Dedifferentiated amniotic fluid mesenchymal stem cell (primary cell): ENCODE results near the gene AVP.

ENCODE experiments used
- DNase-seq: peaks from one replicate; pipeline ENCODE4 v3.0.0-alpha.2; 2016; ENCODE audit errors: extremely low spot score

The AVP gene

GRCh38 chr20:3109350-3110302 lies 25.1 kb upstream of the AVP start:
- no peak for DNase-seq

DNA sequence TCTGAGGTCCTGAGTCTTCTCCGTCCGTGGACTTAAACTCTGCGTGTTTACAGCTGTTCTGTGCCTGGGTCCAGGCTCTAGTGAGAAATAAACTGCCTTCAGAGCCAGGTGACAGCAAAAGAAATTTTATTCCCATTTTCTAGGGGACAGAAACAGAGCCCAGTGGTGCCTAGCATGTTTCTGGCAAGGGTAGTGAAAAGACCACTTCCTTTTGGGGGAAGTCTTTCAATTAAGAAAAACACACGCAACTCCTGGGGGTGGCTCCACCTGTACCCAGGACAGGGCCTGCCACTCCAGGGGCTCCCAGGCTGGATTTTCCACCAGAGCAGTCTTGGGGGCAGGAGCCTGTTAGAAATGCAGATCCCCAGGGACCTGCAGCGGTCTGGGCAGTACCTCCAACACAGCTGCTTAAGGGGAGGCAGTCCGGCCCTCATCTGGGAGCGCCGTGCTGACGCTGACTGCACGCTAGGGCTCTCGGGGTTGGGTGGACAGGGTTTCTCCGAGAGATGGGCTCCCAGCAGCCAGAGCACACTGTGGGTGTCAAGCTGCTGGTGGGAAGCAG lies 23.0 kb upstream of the AVP start:
- no peak for DNase-seq

GRCh38 chr20:3106658-3107463 lies 22.3 kb upstream of the AVP start:
- no peak for DNase-seq

GRCh38 chr20:3106185-3106584 lies 21.7 kb upstream of the AVP start:
- DNase-seq, result no peak

DNA sequence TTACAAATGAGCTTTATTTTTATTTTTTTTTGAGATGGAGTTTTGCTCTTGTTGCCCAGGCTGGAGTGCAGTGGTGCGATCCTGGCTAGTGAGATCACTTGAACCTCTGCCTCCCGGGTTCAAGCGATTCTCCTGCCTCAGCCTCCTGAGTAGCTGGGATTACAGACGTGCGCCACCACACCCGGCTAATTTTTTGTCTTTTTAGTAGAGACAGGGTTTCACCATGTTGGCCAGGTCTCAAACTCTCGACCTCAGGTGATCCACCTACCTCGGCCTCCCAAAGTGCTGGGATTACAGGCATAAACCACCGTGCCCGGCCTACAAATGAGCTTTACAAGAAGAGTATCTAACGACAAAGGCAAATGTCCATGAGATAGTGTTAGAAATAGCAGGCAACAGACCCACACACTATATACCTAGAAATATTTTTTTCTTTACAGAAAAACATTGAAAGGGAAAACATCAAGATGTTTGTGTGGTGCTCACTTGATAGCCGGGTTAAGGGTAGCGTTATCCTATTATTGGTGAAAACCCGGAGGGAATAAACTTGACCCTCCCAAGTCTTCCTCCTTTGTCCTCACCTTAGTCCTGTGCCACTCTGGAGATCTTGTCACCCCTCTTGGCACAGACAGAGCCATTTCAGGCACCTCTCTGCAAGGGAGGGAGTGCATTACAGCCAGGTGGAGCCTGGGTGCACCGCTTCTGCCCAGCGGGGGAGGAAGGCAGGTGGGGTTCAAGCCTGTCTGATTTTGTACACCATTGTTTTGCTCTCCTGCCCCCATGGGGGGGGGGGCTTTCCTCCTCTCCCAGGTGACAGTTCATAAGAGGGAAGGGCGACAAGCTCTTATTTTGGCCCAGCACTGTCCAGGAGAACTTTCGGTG lies 21.0 kb upstream of the AVP start:
- no peak for DNase-seq

GRCh38 chr20:3103369-3104032 lies 19.0 kb upstream of the AVP start:
- DNase-seq, result no peak

GRCh38 chr20:3102575-3103368 lies 18.2 kb upstream of the AVP start:
- DNase-seq, result no peak

DNA sequence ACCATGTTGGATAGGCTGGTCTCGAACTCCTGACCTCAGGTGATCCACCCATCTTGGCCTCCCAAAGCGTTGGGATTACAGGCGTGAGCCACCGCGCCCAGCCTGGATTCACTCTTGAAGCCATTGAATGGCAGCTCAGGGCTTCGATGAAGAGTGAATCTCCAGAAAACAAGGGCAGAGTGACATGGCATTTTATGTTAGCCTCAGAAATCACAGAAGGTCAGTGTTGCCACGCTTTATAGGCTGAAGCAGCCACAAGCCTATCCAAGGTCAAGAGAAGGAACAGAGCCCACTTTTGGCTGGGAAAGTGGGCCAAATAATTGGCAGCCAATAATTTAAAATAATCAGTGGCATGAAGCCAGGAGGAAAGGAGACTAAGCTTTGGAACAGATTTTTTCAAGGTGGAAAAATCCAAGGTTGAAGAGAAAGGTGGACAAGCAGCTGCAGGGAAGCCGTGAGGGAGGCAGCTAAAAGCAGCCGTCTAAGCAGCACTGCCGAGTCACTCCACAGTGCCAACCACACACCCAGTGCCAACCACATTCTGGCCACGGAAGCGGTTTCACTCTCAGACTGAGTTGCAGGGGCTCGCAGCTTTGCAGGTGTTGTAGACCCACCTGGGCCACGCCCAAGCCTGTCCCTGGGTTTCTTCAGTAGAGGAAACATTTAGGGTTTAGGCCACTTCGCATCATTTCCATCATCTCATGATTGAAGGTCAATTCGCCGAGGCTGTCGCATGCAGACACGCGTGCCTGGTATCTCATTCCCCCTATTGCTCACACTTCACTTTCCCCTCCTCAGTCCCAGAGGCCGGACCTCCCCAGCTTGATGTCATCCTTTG lies 17.4 kb upstream of the AVP start:
- no peak for DNase-seq

GRCh38 chr20:3101251-3101650 lies 16.7 kb upstream of the AVP start:
- DNase-seq, result no peak

- no peak for DNase-seq
These were observed 16.0 kb upstream of the AVP start for GRCh38 chr20:3100480-3100879.

- DNase-seq, result no peak
These were observed 10.5 kb upstream of the AVP start for GRCh38 chr20:3094848-3095629.

DNA sequence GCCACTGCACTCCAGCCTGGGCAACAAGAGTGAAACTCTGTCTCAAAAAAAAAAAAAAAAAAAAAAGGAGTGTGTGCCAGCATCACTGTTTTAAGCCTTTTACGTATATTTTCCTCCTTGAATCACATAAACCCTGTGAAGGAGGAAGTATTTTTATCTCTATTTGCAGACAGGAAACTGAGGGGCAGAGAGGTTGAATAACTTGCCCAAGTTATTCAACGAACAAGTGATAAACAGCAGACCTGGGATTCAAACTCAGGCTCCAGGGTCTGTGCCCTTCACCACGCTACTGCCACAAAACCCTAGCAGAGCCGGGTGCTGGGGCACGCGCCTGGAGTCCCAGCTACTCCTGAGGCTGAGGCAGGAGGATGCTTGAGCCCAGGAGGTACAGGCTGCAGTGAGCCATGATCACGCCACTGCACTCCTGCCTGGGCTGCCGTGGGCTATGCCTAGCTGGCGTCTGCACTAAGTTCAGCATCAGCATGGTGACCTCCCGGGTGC lies 9.4 kb upstream of the AVP start:
- no peak for DNase-seq

- DNase-seq, result no peak
These were observed 8.3 kb upstream of the AVP start for GRCh38 chr20:3092611-3093379.

DNA sequence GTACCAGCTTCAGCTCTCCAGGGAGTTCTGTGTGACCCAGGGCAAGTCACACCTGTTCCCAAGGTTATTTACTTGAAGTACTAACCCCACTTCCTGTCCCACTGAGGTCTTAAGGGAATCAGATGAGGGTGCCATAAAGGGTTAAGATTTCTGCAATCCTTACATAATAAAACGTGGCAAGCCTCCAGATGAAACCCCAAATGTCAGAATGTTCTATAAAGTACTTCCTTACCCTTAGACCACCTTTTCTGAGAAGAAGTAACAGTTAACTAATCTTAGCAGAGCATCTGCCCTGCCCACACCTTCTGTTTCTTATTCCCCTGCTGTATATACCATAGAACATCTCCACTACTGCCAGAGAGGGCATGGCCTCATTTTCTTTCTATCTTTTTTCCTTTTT lies 6.0 kb upstream of the AVP start:
- DNase-seq, result no peak

GRCh38 chr20:3088031-3088430 lies 3.5 kb upstream of the AVP start:
- no peak for DNase-seq

DNA sequence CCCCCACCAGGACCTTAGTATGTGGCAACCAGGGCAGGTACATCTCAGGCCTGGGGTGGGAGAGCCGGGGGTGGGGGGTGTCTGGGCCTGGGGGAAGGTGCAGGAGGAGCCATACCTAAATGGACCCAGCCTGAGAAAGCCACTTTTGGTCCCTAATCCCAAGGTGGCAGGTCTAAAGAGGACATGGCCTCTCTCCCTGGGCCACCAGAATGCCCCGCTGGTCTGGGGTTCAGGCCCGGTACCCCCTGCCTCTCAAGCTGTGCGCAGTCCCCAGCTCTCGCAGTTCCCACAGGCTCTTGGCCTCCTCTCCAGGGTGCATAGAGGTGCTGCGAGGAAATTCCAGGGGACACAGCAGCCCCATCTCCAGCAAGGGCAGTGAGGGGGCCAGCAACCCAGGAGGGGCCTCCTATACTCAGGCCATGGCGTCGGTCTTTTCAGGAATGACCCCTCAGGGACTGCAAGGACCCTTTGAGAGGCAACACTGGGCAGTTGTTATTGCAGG lies 1.1 kb upstream of the AVP start:
- no peak for DNase-seq

DNA sequence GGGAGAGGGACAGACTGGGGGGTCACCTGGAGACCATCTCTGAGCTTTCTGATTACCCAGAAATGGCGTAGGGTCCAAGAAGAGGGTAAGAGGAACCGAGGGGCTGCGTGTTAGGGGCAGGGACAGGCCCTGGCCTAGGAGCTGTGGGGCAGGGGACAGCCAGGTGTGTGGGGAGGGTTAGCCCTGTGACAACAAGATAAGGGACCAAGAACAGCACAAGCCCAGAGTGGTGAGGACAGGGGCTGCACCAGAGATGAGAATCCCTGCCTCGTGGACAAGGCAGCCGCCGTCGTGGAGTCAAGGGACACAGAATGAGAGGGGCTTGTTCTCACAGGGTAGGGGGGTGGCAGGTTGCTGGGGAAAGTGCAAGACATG lies 449 bp upstream of the AVP start:
- DNase-seq, result no peak
